ENCODE results near the gene ARHGAP22. TPM values are rescaled to one million over a fixed set of nuclear protein-coding genes. Genes with fewer than 3 reads are reported as not detected.

The ARHGAP22 gene
- total RNA-seq, 1 experiment from 2014 or later: 9.9 TPM

- ChIA-PET RAD21 (ENCODE audit: low non-redundant PET in 1 of 2, low total read pairs in 2 of 2, uncharacterized antibody in 2 of 2, unreplicated experiment in 2 of 2) (no interaction called here), CTCF (no interaction called here), POLR2A (no interaction called here)
- no peaks in the 10 kb centered on the region for H3K9me2 ChIP-seq (ENCODE audit: insufficient read depth)
- H2AFZ ChIP-seq (ENCODE audit: low read depth, low read length, poor library complexity, severe bottlenecking): no peak overlapping the region
- no peaks in the 10 kb centered on the region for H3K79me2 ChIP-seq (ENCODE audit: insufficient read depth, low read length)
- ATAC-seq: no peak
- H3K4me3 ChIP-seq (replicated peaks in 1 of 2; ENCODE audit: low read depth in 1 of 2, low read length in 2 of 2): no peak overlapping the region
- no peak for DNase-seq (ENCODE audit: low read depth, low spot score)
- H3K9ac ChIP-seq (ENCODE audit: low read length): no peak overlapping the region
- H3K27me3 ChIP-seq (ENCODE audit: insufficient read depth, low read length): no peaks in the 10 kb centered on the region
- TF ChIP-seq SIN3A (IDR thresholded peaks at IDR 0.05; ENCODE audit: low read depth) (no peak), SRF (IDR thresholded peaks at IDR 0.05; ENCODE audit: low read depth) (no peak), YY1 (IDR thresholded peaks at IDR 0.05; ENCODE audit: extremely low read depth, insufficient replicate concordance, low read depth, low read length) (no peak), POLR2A (IDR thresholded peaks at IDR 0.05; ENCODE audit: borderline replicate concordance, extremely low read depth, insufficient read depth, insufficient read length) (no peak), EGR1 (IDR thresholded peaks at IDR 0.05; ENCODE audit: low read depth) (no peak), ATF3 (IDR thresholded peaks at IDR 0.05) (no peak)
- intact Hi-C loops (cut with micrococcal nuclease): no loop called here
- peaks cover 0 to 4% of the 10 kb centered on the region in 2 experiments; a peak in 1 of 4 replicates for H3K4me1 ChIP-seq (ENCODE audit: control insufficient read depth in 1 of 2, insufficient read depth in 2 of 2, low read length in 2 of 2)
- H3K36me3 ChIP-seq (ENCODE audit: control insufficient read depth in 1 of 2, insufficient read depth in 2 of 2, low read length in 2 of 2): no peaks in the 10 kb centered on the region
- H4K20me1 ChIP-seq (ENCODE audit: insufficient read depth): no peaks in the 10 kb centered on the region
- no peak overlapping the region for H3K27ac ChIP-seq (ENCODE audit: low read depth, low read length)
- H3K4me2 ChIP-seq (ENCODE audit: low read length): no peak overlapping the region
- BruUV-seq (replicated peaks): no TSS peak
- H3K9me3 ChIP-seq (ENCODE audit: control insufficient read depth in 1 of 2, insufficient read depth in 1 of 2, low read depth in 1 of 2, low read length in 2 of 2): no peaks in the 10 kb centered on the region
Observed at GRCh38 chr10:48468866-48469511, 135.9 kb downstream of the ARHGAP22 start.

GRCh38 chr10:48468130-48468790 is 136.6 kb downstream of the ARHGAP22 start:
- no peak overlapping the region for H3K4me2 ChIP-seq (ENCODE audit: low read length)
- DNase-seq (ENCODE audit: low read depth, low spot score) (no peak), ATAC-seq (no peak)
- ChIA-PET CTCF (no interaction called here), RAD21 (ENCODE audit: low non-redundant PET in 1 of 2, low total read pairs in 2 of 2, uncharacterized antibody in 2 of 2, unreplicated experiment in 2 of 2) (no interaction called here), POLR2A (no interaction called here)
- BruUV-seq (replicated peaks): no TSS peak
- H3K4me1 ChIP-seq (ENCODE audit: control insufficient read depth in 1 of 2, insufficient read depth in 2 of 2, low read length in 2 of 2): peaks cover 0 to 4% of the 10 kb centered on the region in 2 experiments; a peak in 1 of 4 replicates
- H3K36me3 ChIP-seq (ENCODE audit: control insufficient read depth in 1 of 2, insufficient read depth in 2 of 2, low read length in 2 of 2): no peaks in the 10 kb centered on the region
- H3K4me3 ChIP-seq (replicated peaks in 1 of 2; ENCODE audit: low read depth in 1 of 2, low read length in 2 of 2): no peak overlapping the region
- H3K79me2 ChIP-seq (ENCODE audit: insufficient read depth, low read length): no peaks in the 10 kb centered on the region
- intact Hi-C loops (cut with micrococcal nuclease): no loop called here
- H3K9me3 ChIP-seq (ENCODE audit: control insufficient read depth in 1 of 2, insufficient read depth in 1 of 2, low read depth in 1 of 2, low read length in 2 of 2): no peaks in the 10 kb centered on the region
- H3K27me3 ChIP-seq (ENCODE audit: insufficient read depth, low read length): no peaks in the 10 kb centered on the region
- H3K27ac ChIP-seq (ENCODE audit: low read depth, low read length): no peak overlapping the region
- H2AFZ ChIP-seq (ENCODE audit: low read depth, low read length, poor library complexity, severe bottlenecking): no peak overlapping the region
- no peaks in the 10 kb centered on the region for H4K20me1 ChIP-seq (ENCODE audit: insufficient read depth)
- no peaks in the 10 kb centered on the region for H3K9me2 ChIP-seq (ENCODE audit: insufficient read depth)
- no peak overlapping the region for H3K9ac ChIP-seq (ENCODE audit: low read length)
- TF ChIP-seq EZH2 (IDR thresholded peaks at IDR 0.05): no peak
- TF ChIP-seq POLR2AphosphoS5 (IDR thresholded peaks at IDR 0.05; ENCODE audit: low read depth, low read length): no peak
- TF ChIP-seq ATF3 (IDR thresholded peaks at IDR 0.05): no peak
- no peak for TF ChIP-seq CBX3 (IDR thresholded peaks at IDR 0.05; ENCODE audit: low read depth)
- TF ChIP-seq FOSL1 (IDR thresholded peaks at IDR 0.05; ENCODE audit: low read depth): no peak
- TF ChIP-seq ZBTB33 (IDR thresholded peaks at IDR 0.05; ENCODE audit: extremely low read depth, insufficient replicate concordance, low read length): no peak
- no peak for TF ChIP-seq SIN3A (IDR thresholded peaks at IDR 0.05; ENCODE audit: low read depth)
- no peak for TF ChIP-seq ZNF274 (IDR thresholded peaks at IDR 0.05; ENCODE audit: low read depth, low read length)
- no peak for TF ChIP-seq JUND (IDR thresholded peaks at IDR 0.05)
- no peak for TF ChIP-seq SP1 (IDR thresholded peaks at IDR 0.05; ENCODE audit: low read depth)
- no peak for TF ChIP-seq YY1 (IDR thresholded peaks at IDR 0.05; ENCODE audit: extremely low read depth, insufficient replicate concordance, low read depth, low read length)
- TF ChIP-seq EZH2phosphoT487 (IDR thresholded peaks at IDR 0.05; ENCODE audit: borderline replicate concordance): no peak
- no peak for TF ChIP-seq ZFX (IDR thresholded peaks at IDR 0.05)
- no peak for TF ChIP-seq CEBPB (IDR thresholded peaks at IDR 0.05; ENCODE audit: low read depth)

Data from HCT116 (cell line).